H9 (cell line): ENCODE results near the gene ELFN2. TPM values are rescaled to one million over a fixed set of nuclear protein-coding genes. Genes with fewer than 3 reads are reported as not detected.

Experiments used
- DNase-seq: peaks from one replicate; pipeline ENCODE4 v3.0.0-alpha.2; 2017
- H2AFZ ChIP-seq: one replicate; pipeline ENCODE4 v1.6.1; 2013; ENCODE audit warnings: mild to moderate bottlenecking, low read length, control low read depth, moderate library complexity
- H2AK5ac ChIP-seq: 2 replicates; pipeline ENCODE4 v1.6.1; 2013; ENCODE audit warnings: low read length, control low read depth, mixed read lengths; ENCODE audit not compliant: insufficient read length
- H2BK120ac ChIP-seq: one replicate; pipeline ENCODE4 v1.6.1; 2013; ENCODE audit warnings: low read depth, mild to moderate bottlenecking, low read length, control low read depth, inconsistent platforms; ENCODE audit not compliant: poor library complexity, severe bottlenecking
- H2BK12ac ChIP-seq: 2 replicates; pipeline ENCODE4 v1.6.1; 2013; ENCODE audit warnings: low read length, control low read depth, mixed read lengths, low read depth; ENCODE audit not compliant: insufficient read length
- H2BK15ac ChIP-seq: 2 replicates; pipeline ENCODE4 v1.6.1; 2013; ENCODE audit warnings: low read depth, low read length, control low read depth
- H2BK20ac ChIP-seq: one replicate; pipeline ENCODE4 v1.6.1; 2013; ENCODE audit warnings: low read depth, mild to moderate bottlenecking, low read length, control low read depth, inconsistent platforms; ENCODE audit not compliant: poor library complexity, severe bottlenecking
- H2BK5ac ChIP-seq: 2 replicates; pipeline ENCODE4 v1.6.1; 2013; ENCODE audit warnings: low read length, control low read depth, mixed read lengths; ENCODE audit not compliant: insufficient read length
- H3K14ac ChIP-seq: 2 replicates; pipeline ENCODE4 v1.6.1; 2013; ENCODE audit warnings: low read length, control low read depth; ENCODE audit not compliant: insufficient read depth
- H3K18ac ChIP-seq: 2 replicates; pipeline ENCODE4 v1.6.1; 2013; ENCODE audit warnings: low read depth, mild to moderate bottlenecking, mixed read lengths, low read length, control low read depth; ENCODE audit not compliant: insufficient read length
- H3K23ac ChIP-seq: 2 replicates; pipeline ENCODE4 v1.6.1; 2013; ENCODE audit warnings: low read length, control low read depth, mixed read lengths, low read depth; ENCODE audit not compliant: insufficient read length
- H3K23me2 ChIP-seq: 2 replicates; pipeline ENCODE4 v1.6.1; 2013; ENCODE audit warnings: low read depth, mild to moderate bottlenecking, mixed read lengths, low read length, control low read depth; ENCODE audit not compliant: insufficient read length, poor library complexity, severe bottlenecking
- H3K27ac ChIP-seq: 2 replicates; pipeline ENCODE4 v1.5.1; 2013; ENCODE audit warnings: low read length, control low read depth, mixed read lengths, low read depth; ENCODE audit not compliant: insufficient read length
- H3K27me3 ChIP-seq: 2 replicates; pipeline ENCODE4 v1.6.1; 2013; ENCODE audit warnings: low read length, control low read depth, inconsistent platforms; ENCODE audit not compliant: insufficient read depth
- H3K4ac ChIP-seq: 2 replicates; pipeline ENCODE4 v1.6.1; 2013; ENCODE audit warnings: low read depth, mild to moderate bottlenecking, control low read depth, inconsistent platforms, low read length, moderate library complexity
- H3K4me1 ChIP-seq: 2 replicates; pipeline ENCODE4 v1.6.1; 2013; ENCODE audit warnings: low read length, control low read depth, inconsistent platforms; ENCODE audit not compliant: insufficient read depth
- H3K4me2 ChIP-seq: 2 replicates; pipeline ENCODE4 v1.6.1; 2013; ENCODE audit warnings: low read length, control low read depth, mixed read lengths; ENCODE audit not compliant: insufficient read length, insufficient read depth
- H3K56ac ChIP-seq: 2 replicates; pipeline ENCODE4 v1.6.1; 2013; ENCODE audit warnings: low read depth, mild to moderate bottlenecking, mixed read lengths, low read length, control low read depth; ENCODE audit not compliant: insufficient read length
- H3K79me1 ChIP-seq: 2 replicates; pipeline ENCODE4 v1.6.1; 2013; ENCODE audit warnings: low read depth, mild to moderate bottlenecking, moderate library complexity, low read length, control low read depth, inconsistent platforms; ENCODE audit not compliant: insufficient read depth, poor library complexity, severe bottlenecking
- H3K79me2 ChIP-seq: 2 replicates; pipeline ENCODE4 v1.6.1; 2013; ENCODE audit warnings: low read length, control low read depth, inconsistent platforms; ENCODE audit not compliant: insufficient read depth
- H3K9ac ChIP-seq: 2 replicates; pipeline ENCODE4 v1.6.1; 2013; ENCODE audit warnings: low read length, control low read depth, mixed read lengths; ENCODE audit not compliant: insufficient read length; ENCODE audit errors: extremely low read depth
- H3K9me3 ChIP-seq: one replicate; pipeline ENCODE4 v1.6.1; 2013; ENCODE audit warnings: low read depth, low read length, inconsistent platforms; ENCODE audit not compliant: control insufficient read depth
- H3T11ph ChIP-seq: one replicate; pipeline ENCODE4 v1.6.1; 2013; ENCODE audit warnings: mild to moderate bottlenecking, low read length, control low read depth, inconsistent platforms
- H4K20me1 ChIP-seq: one replicate; pipeline ENCODE4 v1.6.1; 2013; ENCODE audit not compliant: control insufficient read depth, insufficient read length, insufficient read depth
- H4K5ac ChIP-seq: 2 replicates; pipeline ENCODE4 v1.6.1; 2013; ENCODE audit warnings: low read depth, mild to moderate bottlenecking, mixed read lengths, low read length, control low read depth; ENCODE audit not compliant: insufficient read length
- H4K8ac ChIP-seq: replicated peaks from 2 replicates; pipeline ENCODE4 v1.6.1; 2013; ENCODE audit warnings: low read length, control low read depth, mixed read lengths, low read depth; ENCODE audit not compliant: insufficient read length
- H4K91ac ChIP-seq: 2 replicates; pipeline ENCODE4 v1.6.1; 2013; ENCODE audit warnings: low read depth, mild to moderate bottlenecking, moderate library complexity, mixed read lengths, low read length, control low read depth; ENCODE audit not compliant: insufficient read length
- H3K27ac Mint-ChIP-seq, 3 experiments: 2 replicates in 2 of 3; 3 replicates in 1 of 3; pipeline ENCODE4 v1.8.0; 2020 to 2021; ENCODE audit warnings: mixed read lengths in 3 of 3, mild to moderate bottlenecking in 1 of 3, moderate library complexity in 1 of 3
- H3K27me3 Mint-ChIP-seq: 2 replicates; pipeline ENCODE4 v1.8.0; 2021; ENCODE audit warnings: low read depth, mild to moderate bottlenecking, moderate library complexity, mixed read lengths
- H3K36me3 Mint-ChIP-seq, 3 experiments: 2 replicates in 2 of 3; 3 replicates in 1 of 3; pipeline ENCODE4 v1.8.0; 2020 to 2021; ENCODE audit warnings: low read depth in 3 of 3, mixed read lengths in 3 of 3; ENCODE audit not compliant: insufficient read depth in 1 of 3
- H3K4me1 Mint-ChIP-seq, 2 experiments: 2 replicates each; pipeline ENCODE4 v1.8.0; 2020; ENCODE audit warnings: mixed read lengths in 2 of 2
- H3K4me3 Mint-ChIP-seq, 2 experiments: 2 replicates in 1 of 2; 3 replicates in 1 of 2; pipeline ENCODE4 v1.8.0; 2020 to 2021; ENCODE audit warnings: mild to moderate bottlenecking in 2 of 2, mixed read lengths in 2 of 2, moderate library complexity in 1 of 2
- H3K9me3 Mint-ChIP-seq, 2 experiments: 2 replicates in 1 of 2; 3 replicates in 1 of 2; pipeline ENCODE4 v1.8.0; 2020; ENCODE audit warnings: mild to moderate bottlenecking in 2 of 2, mixed read lengths in 2 of 2, moderate library complexity in 1 of 2
- CTCF ChIP-seq: fragments of 200-600 bp; sonication (generic); conservative IDR thresholded peaks from 3 replicates; pipeline ENCODE4 v1.8.0; 2021; ENCODE audit warnings: antibody characterized with exemption, mild to moderate bottlenecking
- WGBS: extraction: QIAGEN DNeasy Blood & Tissue Kit; methylation state at CpG from one replicate; pipeline ENCODE4 v1.1.7; 2013; ENCODE audit warnings: missing lambda C conversion rate, low lambda C conversion rate, mixed read lengths; ENCODE audit not compliant: insufficient read length; ENCODE audit errors: extremely low coverage; 5-methylcytosine and 5-hydroxymethylcytosine counted together
- total RNA-seq: library from RNA; stranded (reverse); gene quantifications from 2 replicates; pipeline ENCODE4 v1.2.1, GENCODE V29; 2021

Gene ELFN2
- total RNA-seq, 1 experiment from 2014 or later = 0.70 TPM

- Histone ChIP-seq H4K20me1 (no peaks in the 10 kb centered on the region), H3K18ac (no peak overlapping the region), H3K4me1 (no peaks in the 10 kb centered on the region), H3K14ac (no peak overlapping the region), H4K8ac (no peak overlapping the region), H3K56ac (no peak overlapping the region), H2BK5ac (no peak overlapping the region), H3K27ac (no peak overlapping the region), H2BK12ac (no peak overlapping the region), H4K91ac (no peak overlapping the region), H4K5ac (no peak overlapping the region), H3K79me1 (no peaks in the 10 kb centered on the region), H3K9ac (no peak overlapping the region), H2AFZ (no peak overlapping the region), H3T11ph (no peak overlapping the region), H3K4ac (no peak overlapping the region), H3K9me3 (no peaks in the 10 kb centered on the region), H3K4me2 (no peak overlapping the region), H2BK20ac (no peak overlapping the region), H3K79me2 (no peaks in the 10 kb centered on the region), H2BK15ac (no peak overlapping the region), H3K27me3 (no peaks in the 10 kb centered on the region), H2BK120ac (no peak overlapping the region), H3K23me2 (no peaks in the 10 kb centered on the region), H2AK5ac (no peak overlapping the region), H3K23ac (no peak overlapping the region)
- no peak for TF ChIP-seq CTCF
- Mint-ChIP-seq H3K4me1 (peaks cover 0 to under 1% of the 10 kb centered on the region in 2 experiments; a peak in 2 of 4 replicates), H3K36me3 (peaks cover 0 to 4% (median 3%) of the 10 kb centered on the region in 3 experiments; a peak in 1 of 7 replicates), H3K4me3 (no peak overlapping the region), H3K27me3 (peaks cover 38% of the 10 kb centered on the region), H3K27ac (no peak overlapping the region), H3K9me3 (peaks cover 5% of the 10 kb centered on the region in 2 experiments; a peak in 3 of 5 replicates)
- no peak for DNase-seq
- WGBS = no CpG with 5 or more reads among the region's 5 CpGs
Observed at GRCh38 chr22:37439347-37439746, 12.1 kb upstream of the ELFN2 start.
